Measurements from ENCODE around the gene TCEANC.

DNA sequence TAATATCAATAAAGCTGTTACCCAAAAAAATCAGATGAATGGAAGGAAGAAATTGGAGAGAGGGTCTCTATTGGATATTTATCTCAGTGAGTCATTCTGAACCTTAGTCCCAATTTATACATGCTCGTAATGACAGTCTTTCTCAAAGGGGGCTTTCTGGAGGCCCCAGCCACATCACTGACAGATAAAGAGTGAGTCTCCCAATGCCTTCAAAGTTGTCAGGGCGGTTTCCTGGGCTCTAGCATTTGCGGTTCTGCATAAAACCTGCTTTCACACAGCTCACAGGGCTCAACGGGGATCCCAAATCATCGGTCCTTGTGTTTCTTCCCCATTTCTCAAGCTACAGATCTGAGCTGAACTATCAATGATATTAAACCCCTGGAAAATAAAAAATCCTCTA, 17.3 kb downstream of the TCEANC start:
- no peak for TF ChIP-seq POLR2A (IDR thresholded peaks at IDR 0.05)
- TF ChIP-seq, protein P1, sequence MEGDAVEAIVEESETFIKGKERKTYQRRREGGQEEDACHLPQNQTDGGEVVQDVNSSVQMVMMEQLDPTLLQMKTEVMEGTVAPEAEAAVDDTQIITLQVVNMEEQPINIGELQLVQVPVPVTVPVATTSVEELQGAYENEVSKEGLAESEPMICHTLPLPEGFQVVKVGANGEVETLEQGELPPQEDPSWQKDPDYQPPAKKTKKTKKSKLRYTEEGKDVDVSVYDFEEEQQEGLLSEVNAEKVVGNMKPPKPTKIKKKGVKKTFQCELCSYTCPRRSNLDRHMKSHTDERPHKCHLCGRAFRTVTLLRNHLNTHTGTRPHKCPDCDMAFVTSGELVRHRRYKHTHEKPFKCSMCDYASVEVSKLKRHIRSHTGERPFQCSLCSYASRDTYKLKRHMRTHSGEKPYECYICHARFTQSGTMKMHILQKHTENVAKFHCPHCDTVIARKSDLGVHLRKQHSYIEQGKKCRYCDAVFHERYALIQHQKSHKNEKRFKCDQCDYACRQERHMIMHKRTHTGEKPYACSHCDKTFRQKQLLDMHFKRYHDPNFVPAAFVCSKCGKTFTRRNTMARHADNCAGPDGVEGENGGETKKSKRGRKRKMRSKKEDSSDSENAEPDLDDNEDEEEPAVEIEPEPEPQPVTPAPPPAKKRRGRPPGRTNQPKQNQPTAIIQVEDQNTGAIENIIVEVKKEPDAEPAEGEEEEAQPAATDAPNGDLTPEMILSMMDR (IDR thresholded peaks at IDR 0.05): no peak
- TF ChIP-seq EP300 (IDR thresholded peaks at IDR 0.05): no peak

Data from suprapubic skin (tissue), 3 donors.